ENCODE results near the gene CAMTA1.
"Not testable (repeated sequence)": the region's sequence is repeated elsewhere in the genome, so short reads cannot be mapped to it uniquely, and the experiment has no call there.

CAMTA1 gene

GRCh38 chr1:6810146-6810734 is 25.0 kb downstream of the CAMTA1 start:
- not testable (repeated sequence) for DNase-seq (ENCODE audit: low read depth, low spot score)

GRCh38 chr1:6811583-6811982 is 26.3 kb downstream of the CAMTA1 start:
- no peak for DNase-seq (ENCODE audit: low read depth, low spot score)

GRCh38 chr1:6813165-6813564 is 27.9 kb downstream of the CAMTA1 start:
- DNase-seq (ENCODE audit: low read depth, low spot score), result no peak

GRCh38 chr1:6815726-6816125 is 30.5 kb downstream of the CAMTA1 start:
- DNase-seq (ENCODE audit: low read depth, low spot score), result no peak

GRCh38 chr1:6819246-6820040 is 34.2 kb downstream of the CAMTA1 start:
- DNase-seq (ENCODE audit: low read depth, low spot score), result no peak

- no peak for DNase-seq (ENCODE audit: low read depth, low spot score)
These were observed 35.6 kb downstream of the CAMTA1 start for GRCh38 chr1:6820899-6821298.

- no peak for DNase-seq (ENCODE audit: low read depth, low spot score)
These were observed 37.5 kb downstream of the CAMTA1 start for GRCh38 chr1:6822530-6823359.

- no peak for DNase-seq (ENCODE audit: low read depth, low spot score)
These were observed 38.5 kb downstream of the CAMTA1 start for GRCh38 chr1:6823793-6824192.

- DNase-seq (ENCODE audit: low read depth, low spot score), result no peak
These were observed 39.6 kb downstream of the CAMTA1 start for GRCh38 chr1:6824665-6825368.

GRCh38 chr1:6825828-6826227 is 40.6 kb downstream of the CAMTA1 start:
- DNase-seq (ENCODE audit: low read depth, low spot score), result no peak

- DNase-seq (ENCODE audit: low read depth, low spot score), result no peak
These were observed 41.8 kb downstream of the CAMTA1 start for GRCh38 chr1:6827079-6827478.

GRCh38 chr1:6827630-6828165 is 42.4 kb downstream of the CAMTA1 start:
- DNase-seq (ENCODE audit: low read depth, low spot score), result no peak

GRCh38 chr1:6831366-6831765 is 46.1 kb downstream of the CAMTA1 start:
- DNase-seq (ENCODE audit: low read depth, low spot score), result no peak

- DNase-seq (ENCODE audit: low read depth, low spot score), result not testable (repeated sequence)
These were observed 46.8 kb downstream of the CAMTA1 start for GRCh38 chr1:6832006-6832405.

- no peak for DNase-seq (ENCODE audit: low read depth, low spot score)
These were observed 47.4 kb downstream of the CAMTA1 start for GRCh38 chr1:6832531-6833188.

GRCh38 chr1:6833804-6834203 is 48.5 kb downstream of the CAMTA1 start:
- no peak for DNase-seq (ENCODE audit: low read depth, low spot score)

- no peak for DNase-seq (ENCODE audit: low read depth, low spot score)
These were observed 49.1 kb downstream of the CAMTA1 start for GRCh38 chr1:6834366-6834765.

GRCh38 chr1:6835139-6835538 is 49.9 kb downstream of the CAMTA1 start:
- no peak for DNase-seq (ENCODE audit: low read depth, low spot score)

- DNase-seq (ENCODE audit: low read depth, low spot score), result no peak
These were observed 57.0 kb downstream of the CAMTA1 start for GRCh38 chr1:6842301-6842700.

GRCh38 chr1:6845786-6846185 is 60.5 kb downstream of the CAMTA1 start:
- DNase-seq (ENCODE audit: low read depth, low spot score), result not testable (repeated sequence)

GRCh38 chr1:6848816-6849215 is 63.6 kb downstream of the CAMTA1 start:
- no peak for DNase-seq (ENCODE audit: low read depth, low spot score)
